GM12864 (cell line): ENCODE measurements around the gene CSK.

Source experiments
- DNase-seq: peaks from one replicate; pipeline ENCODE4 v3.0.0-alpha.2; 2011; ENCODE audit warnings: low read depth
- H3K4me3 ChIP-seq: 2 replicates; pipeline ENCODE4 v1.5.1; 2011; ENCODE audit warnings: mild to moderate bottlenecking, low read depth, low read length, control low read depth
- TF ChIP-seq, protein P1 (sequence below): IDR thresholded peaks from 2 replicates; pipeline ENCODE4 v1.5.1; 2011; ENCODE audit warnings: low read depth, mild to moderate bottlenecking, moderate library complexity, low read length, control low read depth, inconsistent platforms; ENCODE audit errors: missing control alignments

The CSK gene

DNA sequence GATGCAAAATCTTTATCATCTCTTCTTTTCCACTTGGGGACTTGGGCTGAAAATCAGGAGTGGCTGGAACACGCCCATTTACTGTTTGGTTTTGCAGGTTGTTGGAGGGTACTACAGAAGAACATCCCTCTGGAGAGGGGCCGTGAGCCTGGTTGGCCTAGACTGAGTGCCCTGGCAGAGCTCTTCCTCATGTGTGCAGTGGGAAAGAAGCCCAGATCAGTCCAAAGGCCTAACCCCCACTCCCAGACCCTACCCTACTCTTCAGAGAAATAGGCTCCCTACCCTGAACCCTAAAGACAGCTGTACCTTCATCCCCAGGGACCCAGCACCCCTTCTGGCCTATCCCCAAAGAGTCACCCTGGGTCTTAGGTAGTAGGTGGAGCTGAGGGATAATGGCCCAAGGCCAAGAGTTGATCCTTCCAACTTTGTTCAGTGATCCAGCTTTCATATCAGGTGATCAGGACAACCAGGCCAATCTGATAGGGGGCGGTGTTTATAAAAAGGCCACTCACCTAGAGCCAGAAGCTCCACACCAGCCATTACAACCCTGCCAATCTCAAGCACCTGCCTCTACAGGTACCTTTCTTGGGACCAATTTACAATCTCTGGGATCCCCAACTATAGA lies 33.4 kb upstream of the CSK start, which contains the start of gene CYP1A2:
Gene CYP1A2, plus strand, starts transcription at position 524 of the 625 bp plus-strand sequence. CDS start 894 bp downstream, outside the sequence.
- no peak within 1 kb of the TSS for H3K4me3 ChIP-seq
- TF ChIP-seq, protein P1, sequence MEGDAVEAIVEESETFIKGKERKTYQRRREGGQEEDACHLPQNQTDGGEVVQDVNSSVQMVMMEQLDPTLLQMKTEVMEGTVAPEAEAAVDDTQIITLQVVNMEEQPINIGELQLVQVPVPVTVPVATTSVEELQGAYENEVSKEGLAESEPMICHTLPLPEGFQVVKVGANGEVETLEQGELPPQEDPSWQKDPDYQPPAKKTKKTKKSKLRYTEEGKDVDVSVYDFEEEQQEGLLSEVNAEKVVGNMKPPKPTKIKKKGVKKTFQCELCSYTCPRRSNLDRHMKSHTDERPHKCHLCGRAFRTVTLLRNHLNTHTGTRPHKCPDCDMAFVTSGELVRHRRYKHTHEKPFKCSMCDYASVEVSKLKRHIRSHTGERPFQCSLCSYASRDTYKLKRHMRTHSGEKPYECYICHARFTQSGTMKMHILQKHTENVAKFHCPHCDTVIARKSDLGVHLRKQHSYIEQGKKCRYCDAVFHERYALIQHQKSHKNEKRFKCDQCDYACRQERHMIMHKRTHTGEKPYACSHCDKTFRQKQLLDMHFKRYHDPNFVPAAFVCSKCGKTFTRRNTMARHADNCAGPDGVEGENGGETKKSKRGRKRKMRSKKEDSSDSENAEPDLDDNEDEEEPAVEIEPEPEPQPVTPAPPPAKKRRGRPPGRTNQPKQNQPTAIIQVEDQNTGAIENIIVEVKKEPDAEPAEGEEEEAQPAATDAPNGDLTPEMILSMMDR, result no peak
- no peak for DNase-seq

DNA sequence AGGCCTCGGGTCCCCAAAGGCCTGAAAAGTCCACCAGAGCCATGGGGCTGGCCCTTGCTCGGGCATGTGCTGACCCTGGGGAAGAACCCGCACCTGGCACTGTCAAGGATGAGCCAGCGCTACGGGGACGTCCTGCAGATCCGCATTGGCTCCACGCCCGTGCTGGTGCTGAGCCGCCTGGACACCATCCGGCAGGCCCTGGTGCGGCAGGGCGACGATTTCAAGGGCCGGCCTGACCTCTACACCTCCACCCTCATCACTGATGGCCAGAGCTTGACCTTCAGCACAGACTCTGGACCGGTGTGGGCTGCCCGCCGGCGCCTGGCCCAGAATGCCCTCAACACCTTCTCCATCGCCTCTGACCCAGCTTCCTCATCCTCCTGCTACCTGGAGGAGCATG lies 32.0 kb upstream of the CSK start:
- no peak overlapping the region for H3K4me3 ChIP-seq
- TF ChIP-seq, protein P1, result no peak
- no peak for DNase-seq

DNA sequence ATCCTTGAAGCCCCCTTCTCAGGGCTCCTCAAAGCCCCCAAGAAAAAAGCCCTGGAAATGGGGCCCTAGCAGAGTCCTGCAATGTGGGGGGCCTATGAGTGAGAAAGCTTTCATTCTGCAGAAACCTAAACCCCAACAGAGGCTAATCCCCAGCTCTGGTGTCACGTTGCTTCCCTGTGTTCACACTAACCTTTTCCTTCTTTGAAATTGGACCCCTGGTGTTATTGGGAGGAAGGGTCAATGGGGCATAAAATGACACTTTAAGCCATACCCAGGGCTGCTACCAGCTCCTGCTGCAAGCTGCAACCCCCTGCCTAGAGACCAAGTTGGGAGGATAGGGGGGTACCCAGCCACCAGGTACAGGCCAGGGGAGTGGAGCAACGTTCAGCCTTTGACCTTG lies 31.1 kb upstream of the CSK start:
- no peak overlapping the region for H3K4me3 ChIP-seq
- TF ChIP-seq, protein P1, result no peak
- DNase-seq, result no peak

DNA sequence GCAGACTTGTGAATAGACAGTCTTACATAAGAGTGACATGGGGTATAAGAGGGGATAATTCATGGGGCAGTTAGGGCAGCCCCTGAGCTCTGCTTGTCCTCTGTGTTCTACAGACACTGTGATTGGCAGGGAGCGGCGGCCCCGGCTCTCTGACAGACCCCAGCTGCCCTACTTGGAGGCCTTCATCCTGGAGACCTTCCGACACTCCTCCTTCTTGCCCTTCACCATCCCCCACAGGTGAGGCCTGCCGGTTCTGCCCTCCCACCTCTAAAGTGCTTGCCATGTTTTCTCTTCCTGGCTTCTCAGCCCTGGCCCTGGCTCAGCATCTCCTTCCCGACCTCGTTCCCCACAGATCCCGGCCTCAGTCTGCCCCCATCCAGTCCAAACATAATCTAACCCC lies 29.9 kb upstream of the CSK start:
- no peak for DNase-seq
- no peak overlapping the region for H3K4me3 ChIP-seq
- TF ChIP-seq, protein P1, result no peak

DNA sequence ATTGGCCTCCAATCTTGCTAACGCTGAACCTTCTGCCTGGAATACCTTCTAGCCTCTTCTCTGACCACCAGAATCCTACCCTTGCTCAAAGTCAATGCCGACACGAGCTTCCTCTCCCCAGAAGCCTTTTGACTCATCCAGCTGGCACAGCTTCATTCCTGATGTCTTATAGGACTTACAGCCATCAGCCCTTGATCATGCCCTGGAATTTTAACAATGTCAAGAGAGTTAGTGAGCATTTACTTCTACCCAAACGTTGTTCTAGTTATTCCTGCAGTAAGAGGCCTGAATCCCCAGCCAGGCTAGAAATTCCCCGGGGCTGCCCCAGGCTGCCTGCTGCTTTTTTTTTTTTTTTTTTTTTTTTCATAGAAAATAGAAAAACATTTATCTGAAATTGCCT lies 29.3 kb upstream of the CSK start:
- H3K4me3 ChIP-seq, result no peak overlapping the region
- TF ChIP-seq, protein P1, result no peak
- no peak for DNase-seq

DNA sequence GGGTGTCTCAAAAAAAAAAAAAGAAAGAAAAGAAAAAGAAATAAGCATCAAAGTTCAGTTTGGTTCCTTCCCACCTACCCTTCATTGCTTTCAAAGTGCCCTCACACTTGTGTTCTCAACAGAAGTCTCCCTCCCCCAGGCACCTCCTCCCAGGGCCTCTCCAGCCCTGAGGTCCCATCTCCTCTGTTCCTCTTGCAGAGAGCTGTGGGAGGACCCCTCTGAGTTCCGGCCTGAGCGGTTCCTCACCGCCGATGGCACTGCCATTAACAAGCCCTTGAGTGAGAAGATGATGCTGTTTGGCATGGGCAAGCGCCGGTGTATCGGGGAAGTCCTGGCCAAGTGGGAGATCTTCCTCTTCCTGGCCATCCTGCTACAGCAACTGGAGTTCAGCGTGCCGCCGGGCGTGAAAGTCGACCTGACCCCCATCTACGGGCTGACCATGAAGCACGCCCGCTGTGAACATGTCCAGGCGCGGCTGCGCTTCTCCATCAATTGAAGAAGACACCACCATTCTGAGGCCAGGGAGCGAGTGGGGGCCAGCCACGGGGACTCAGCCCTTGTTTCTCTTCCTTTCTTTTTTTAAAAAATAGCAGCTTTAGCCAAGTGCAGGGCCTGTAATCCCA lies 27.2 kb upstream of the CSK start:
- TF ChIP-seq, protein P1, result no peak

DNA sequence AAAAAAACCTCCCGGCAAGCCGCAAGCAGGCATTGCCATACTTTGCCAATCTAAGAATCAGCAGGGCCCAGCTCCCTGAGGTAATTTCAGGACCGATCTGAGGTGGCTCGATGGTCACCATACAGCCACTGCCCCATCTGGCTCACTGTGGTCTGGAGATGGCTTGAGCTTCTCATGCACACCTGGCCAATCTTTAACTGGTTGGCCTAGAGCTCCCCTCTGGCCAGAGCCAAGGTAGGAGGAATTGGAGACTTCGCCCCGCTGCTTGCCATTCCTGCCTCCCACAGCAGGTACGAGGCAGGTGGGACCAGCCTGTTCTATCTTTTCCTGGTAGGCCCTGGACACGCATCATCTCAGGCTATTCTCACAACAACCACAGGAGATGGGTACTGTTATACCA lies 23.1 kb upstream of the CSK start:
- DNase-seq, result no peak
- TF ChIP-seq, protein P1, result no peak
- H3K4me3 ChIP-seq, result no peak overlapping the region

More for the DNA sequence above, 27.2 kb upstream of the CSK start:
- no peak overlapping the region for H3K4me3 ChIP-seq
- DNase-seq, result no peak
